Right lobe of liver (tissue), 4 donors: ENCODE results near the gene BPIFB4.

Source experiments
- CTCF ChIP-seq, 4 donors: fragments of 200-600 bp in 3 of 4; fragments of 450-650 bp in 1 of 4; IDR thresholded peaks; one replicate each; pipeline versions ENCODE4 v1.5.1 to v1.8.0; 2016 to 2022; ENCODE audit warnings: antibody characterized with exemption in 4 of 4, mild to moderate bottlenecking in 2 of 4
- POLR2A ChIP-seq: fragments of 450-650 bp; IDR thresholded peaks from one replicate; pipeline ENCODE4 v1.6.1; 2017; ENCODE audit warnings: antibody characterized with exemption, mild to moderate bottlenecking
- donor health status: DM: no; HTN: no; CAD: no.
- donor health status: DM: no; HTN: no; CAD: no.
- donor health status: DM: no; HTN: yes; CAD: no.

GRCh38 chr20:33070111-33071053 is 9.1 kb upstream of the BPIFB4 start:
- TF ChIP-seq CTCF (IDR thresholded peaks at IDR 0.05), result no peak
- TF ChIP-seq POLR2A, result no peak
